SH-SY5Y (cell line): ENCODE results near the gene SIRPB2.

Experiments used
- GATA2 ChIP-seq: IDR thresholded peaks from 2 replicates; pipeline ENCODE4 v1.6.1; 2011; ENCODE audit warnings: mild to moderate bottlenecking, low read depth, low read length
- GATA3 ChIP-seq: IDR thresholded peaks from 2 replicates; pipeline ENCODE4 v1.6.1; 2011; ENCODE audit warnings: low read depth, mild to moderate bottlenecking, low read length, moderate library complexity

DNA sequence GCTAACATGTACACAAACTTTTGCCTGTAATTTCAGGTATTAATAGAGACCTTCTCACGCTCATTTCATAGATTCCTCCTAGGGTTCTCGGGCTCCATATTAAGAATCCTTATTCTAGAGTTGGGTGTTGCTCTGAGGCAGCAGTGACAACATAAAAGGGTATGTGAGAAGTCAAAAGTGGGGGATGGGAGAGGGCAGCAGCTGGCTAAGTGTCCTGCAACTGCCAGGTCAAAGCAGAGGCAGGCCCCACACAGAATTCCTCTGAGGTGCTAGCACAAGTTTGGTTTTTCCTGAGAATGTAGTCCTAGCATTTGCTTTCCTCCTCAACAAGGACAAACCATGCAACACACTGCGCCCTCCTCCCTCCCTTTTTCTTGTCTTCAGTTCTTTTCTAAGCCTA lies 29.2 kb downstream of the SIRPB2 start:
- TF ChIP-seq GATA2, result no peak
- no peak for TF ChIP-seq GATA3
